IMR-90 (cell line): ENCODE results near the gene MYORG. TPM values are rescaled to one million over a fixed set of nuclear protein-coding genes. Genes with fewer than 3 reads are reported as not detected.

ENCODE experiments used
- ATAC-seq: fragments of 200-7000 bp; cut with Tn5 transposase; 2 replicates; pipeline ENCODE4 v1.9.1; 2020; ENCODE audit warnings: low read depth, mild to moderate bottlenecking, moderate library complexity
- BruUV-seq: library from RNA; stranded (reverse); fragments of 400-500 nt; replicated peaks from 2 replicates; lab custom pipeline; 2021; lab: Mats Ljungman, UMichigan
- CTCF ChIA-PET: fragments of 300-600 bp; formaldehyde crosslinking; extraction: SDS; loops from one replicate; lab custom pipeline; 2021; ENCODE audit warnings: antibody characterized with exemption; lab: Yijun Ruan, JAX
- POLR2A ChIA-PET: fragments of 300-600 bp; sonication (Branson Sonifier 250); formaldehyde crosslinking; loops from one replicate; lab custom pipeline; 2022; ENCODE audit warnings: antibody characterized with exemption; ENCODE audit not compliant: unreplicated experiment; lab: Charles Lee
- DNase-seq: peaks from one replicate; pipeline ENCODE4 v3.0.0; 2013
- H2AFZ ChIP-seq: replicated peaks from 2 replicates; pipeline ENCODE3; 2013; ENCODE audit warnings: low read length, mild to moderate bottlenecking; ENCODE audit not compliant: poor library complexity
- H2AK5ac ChIP-seq: 2 replicates; pipeline ENCODE4 v1.6.1; 2013; ENCODE audit warnings: low read depth, low read length, inconsistent platforms
- H2AK9ac ChIP-seq: replicated peaks from 2 replicates; pipeline ENCODE3; 2013; ENCODE audit warnings: mild to moderate bottlenecking, low read depth, low read length, moderate library complexity; ENCODE audit not compliant: poor library complexity
- H2BK120ac ChIP-seq: 2 replicates; pipeline ENCODE4 v1.6.1; 2013; ENCODE audit warnings: low read depth, low read length, inconsistent platforms
- H2BK15ac ChIP-seq: 3 replicates; pipeline ENCODE4 v1.6.1; 2013; ENCODE audit warnings: low read depth, low read length, inconsistent platforms
- H2BK20ac ChIP-seq: 2 replicates; pipeline ENCODE4 v1.6.1; 2013; ENCODE audit warnings: low read depth, mild to moderate bottlenecking, inconsistent platforms, low read length, moderate library complexity
- H2BK5ac ChIP-seq: 2 replicates; pipeline ENCODE4 v1.6.1; 2013; ENCODE audit warnings: mild to moderate bottlenecking, low read depth, low read length, inconsistent platforms; ENCODE audit not compliant: poor library complexity, severe bottlenecking
- H3K14ac ChIP-seq: replicated peaks from 2 replicates; pipeline ENCODE4 v1.6.1; 2013; ENCODE audit warnings: low read depth, low read length, inconsistent platforms
- H3K18ac ChIP-seq: 2 replicates; pipeline ENCODE4 v1.6.1; 2013; ENCODE audit warnings: low read depth, low read length, control low read depth
- H3K23ac ChIP-seq: 2 replicates; pipeline ENCODE4 v1.6.1; 2013; ENCODE audit warnings: low read depth, low read length, inconsistent platforms
- H3K27ac ChIP-seq: 2 replicates; pipeline ENCODE4 v1.5.1; 2013; ENCODE audit warnings: mild to moderate bottlenecking, control low read depth, low read length; ENCODE audit not compliant: insufficient read depth
- H3K27me3 ChIP-seq: 2 replicates; pipeline ENCODE4 v1.6.1; 2013; ENCODE audit warnings: low read length; ENCODE audit not compliant: control insufficient read depth, insufficient read depth
- H3K36me3 ChIP-seq: 2 replicates; pipeline ENCODE4 v1.6.1; 2013; ENCODE audit warnings: low read length, mixed read lengths; ENCODE audit not compliant: control insufficient read depth, insufficient read depth
- H3K4ac ChIP-seq: 2 replicates; pipeline ENCODE4 v1.6.1; 2013; ENCODE audit warnings: low read depth, low read length, inconsistent platforms
- H3K4me1 ChIP-seq: 2 replicates; pipeline ENCODE4 v1.6.1; 2013; ENCODE audit warnings: low read length, mixed read lengths; ENCODE audit not compliant: control insufficient read depth, insufficient read depth
- H3K4me2 ChIP-seq: 2 replicates; pipeline ENCODE4 v1.6.1; 2013; ENCODE audit warnings: low read depth, mild to moderate bottlenecking, control low read depth, low read length, moderate library complexity
- H3K4me3 ChIP-seq: 2 replicates; pipeline ENCODE4 v1.5.1; 2013; ENCODE audit warnings: low read depth, mild to moderate bottlenecking, control low read depth, low read length, moderate library complexity; ENCODE audit not compliant: insufficient read depth
- H3K56ac ChIP-seq: 2 replicates; pipeline ENCODE4 v1.6.1; 2013; ENCODE audit warnings: low read length, inconsistent platforms; ENCODE audit not compliant: insufficient read depth; ENCODE audit errors: extremely low read depth
- H3K79me1 ChIP-seq, 2 experiments: 2 replicates each; pipeline ENCODE4 v1.6.1; 2013; ENCODE audit warnings: low read length in 2 of 2, inconsistent platforms in 1 of 2, low read depth in 1 of 2
- H3K9ac ChIP-seq: 2 replicates; pipeline ENCODE4 v1.6.1; 2013; ENCODE audit warnings: low read depth, low read length, control low read depth
- H3K9me1 ChIP-seq: 2 replicates; pipeline ENCODE4 v1.6.1; 2013; ENCODE audit warnings: low read length, inconsistent platforms; ENCODE audit not compliant: insufficient read depth
- H3K9me3 ChIP-seq: 2 replicates; pipeline ENCODE4 v1.6.1; 2013; ENCODE audit warnings: low read length; ENCODE audit not compliant: control insufficient read depth, insufficient read depth
- H4K20me1 ChIP-seq: 2 replicates; pipeline ENCODE4 v1.6.1; 2013; ENCODE audit warnings: low read length, inconsistent platforms; ENCODE audit not compliant: insufficient read depth
- H4K5ac ChIP-seq: 2 replicates; pipeline ENCODE4 v1.6.1; 2013; ENCODE audit warnings: mild to moderate bottlenecking, low read depth, low read length, control low read depth
- H4K8ac ChIP-seq, 2 experiments: 2 replicates each; pipeline ENCODE4 v1.6.1; 2013; ENCODE audit warnings: low read depth in 2 of 2, low read length in 2 of 2, control low read depth in 1 of 2, inconsistent platforms in 1 of 2
- H4K91ac ChIP-seq: 2 replicates; pipeline ENCODE4 v1.6.1; 2013; ENCODE audit warnings: low read depth, low read length, inconsistent platforms; ENCODE audit not compliant: insufficient read depth
- BHLHE40 ChIP-seq: fragments of 150-350 bp; IDR thresholded peaks from 2 replicates; pipeline ENCODE4 v1.6.1; 2016; ENCODE audit warnings: mild to moderate bottlenecking, low read depth, low read length
- CEBPB ChIP-seq: IDR thresholded peaks from 2 replicates; pipeline ENCODE4 v1.6.1; 2012; ENCODE audit warnings: low read depth, low read length, improper control_type of control experiment
- CHD1 ChIP-seq: IDR thresholded peaks from 2 replicates; pipeline ENCODE4 v1.6.1; 2012; ENCODE audit warnings: low read depth, low read length, improper control_type of control experiment
- FOS ChIP-seq: fragments of 150-350 bp; IDR thresholded peaks from 2 replicates; pipeline ENCODE4 v1.6.1; 2016; ENCODE audit warnings: low read depth, low read length
- MAFK ChIP-seq: IDR thresholded peaks from 2 replicates; pipeline ENCODE4 v1.6.1; 2012; ENCODE audit warnings: low read depth, low read length, improper control_type of control experiment
- MAZ ChIP-seq: IDR thresholded peaks from 2 replicates; pipeline ENCODE4 v1.6.1; 2012; ENCODE audit warnings: low read depth, mild to moderate bottlenecking, low read length, improper control_type of control experiment, moderate library complexity, borderline replicate concordance
- MXI1 ChIP-seq: IDR thresholded peaks from 2 replicates; pipeline ENCODE4 v1.6.1; 2012; ENCODE audit warnings: low read depth, mild to moderate bottlenecking, low read length, moderate library complexity, borderline replicate concordance
- POLR2A ChIP-seq: IDR thresholded peaks from 2 replicates; pipeline ENCODE4 v1.6.1; 2012; ENCODE audit warnings: mild to moderate bottlenecking, low read depth, low read length
- RAD21 ChIP-seq: IDR thresholded peaks from 2 replicates; pipeline ENCODE4 v1.6.1; 2012; ENCODE audit warnings: low read length, improper control_type of control experiment
- RCOR1 ChIP-seq: IDR thresholded peaks from 2 replicates; pipeline ENCODE4 v1.6.1; 2012; ENCODE audit warnings: mild to moderate bottlenecking, low read length, improper control_type of control experiment; ENCODE audit not compliant: insufficient replicate concordance
- RFX5 ChIP-seq: IDR thresholded peaks from 2 replicates; pipeline ENCODE4 v1.8.0; 2012; ENCODE audit warnings: low read depth, mild to moderate bottlenecking, low read length, moderate library complexity
- SMC3 ChIP-seq: fragments of 150-350 bp; IDR thresholded peaks from 2 replicates; pipeline ENCODE4 v1.6.1; 2016; ENCODE audit warnings: low read depth, mild to moderate bottlenecking, antibody characterized with exemption, low read length, moderate library complexity
- WGBS, 2 experiments: methylation state at CpG; one replicate each; pipeline versions ENCODE4 v1.1.5 to v1.1.7; 2013; ENCODE audit warnings: missing lambda C conversion rate in 2 of 2; ENCODE audit not compliant: insufficient read length in 1 of 2; ENCODE audit errors: extremely low coverage in 2 of 2; 5-methylcytosine and 5-hydroxymethylcytosine counted together
- dilution Hi-C: fragments of 300-500 bp; cut with HindIII; formaldehyde crosslinking; loops from one replicate; pipeline ENCODE4 v1.14.3; 2018; ENCODE audit warnings: low sequenced_read_pairs; ENCODE audit not compliant: unreplicated experiment
- in situ Hi-C: fragments of 300-500 bp; cut with MboI; formaldehyde crosslinking; loops from 3 replicates; pipeline ENCODE4 v1.14.3; 2019; ENCODE audit warnings: low sequenced_read_pairs, inconsistent platforms, mixed read lengths
- intact Hi-C: fragments of 100-400 bp; cut with micrococcal nuclease; formaldehyde crosslinking; loops from 2 replicates; pipeline ENCODE4 v1.10.0; 2022
- polyA plus RNA-seq, 3 experiments: library from polyadenylated mRNA; depleted of rRNA; stranded (reverse); fragments of >200 nt; gene quantifications; 2 replicates each; pipeline ENCODE4 v1.2.3, GENCODE V29; 2012; ENCODE audit warnings: low replicate concordance in 1 of 3
- total RNA-seq: library from RNA; depleted of rRNA; stranded (reverse); fragments of >200 nt; gene quantifications from 2 replicates; pipeline ENCODE4 v1.2.3, GENCODE V29; 2012
- TF ChIP-seq, protein P1 (sequence below): fragments of 150-350 bp; IDR thresholded peaks from 2 replicates; pipeline ENCODE4 v1.6.1; 2017; ENCODE audit warnings: mild to moderate bottlenecking, antibody characterized with exemption, low read length, low read depth
- TF ChIP-seq, protein P2 (sequence below): conservative IDR thresholded peaks from 2 replicates; pipeline ENCODE4 v1.5.1; 2012; ENCODE audit warnings: mild to moderate bottlenecking, low read depth, low read length, improper control_type of control experiment
- TF ChIP-seq, protein P3 (sequence below): fragments of 150-350 bp; IDR thresholded peaks from 2 replicates; pipeline ENCODE4 v1.6.1; 2016; ENCODE audit warnings: low read depth, mild to moderate bottlenecking, low read length, moderate library complexity, borderline replicate concordance

Gene MYORG
- total and polyA plus RNA-seq, 2 of the 4 experiments (the other 2 are of a cell fraction): 0.36 to 0.60 TPM

DNA sequence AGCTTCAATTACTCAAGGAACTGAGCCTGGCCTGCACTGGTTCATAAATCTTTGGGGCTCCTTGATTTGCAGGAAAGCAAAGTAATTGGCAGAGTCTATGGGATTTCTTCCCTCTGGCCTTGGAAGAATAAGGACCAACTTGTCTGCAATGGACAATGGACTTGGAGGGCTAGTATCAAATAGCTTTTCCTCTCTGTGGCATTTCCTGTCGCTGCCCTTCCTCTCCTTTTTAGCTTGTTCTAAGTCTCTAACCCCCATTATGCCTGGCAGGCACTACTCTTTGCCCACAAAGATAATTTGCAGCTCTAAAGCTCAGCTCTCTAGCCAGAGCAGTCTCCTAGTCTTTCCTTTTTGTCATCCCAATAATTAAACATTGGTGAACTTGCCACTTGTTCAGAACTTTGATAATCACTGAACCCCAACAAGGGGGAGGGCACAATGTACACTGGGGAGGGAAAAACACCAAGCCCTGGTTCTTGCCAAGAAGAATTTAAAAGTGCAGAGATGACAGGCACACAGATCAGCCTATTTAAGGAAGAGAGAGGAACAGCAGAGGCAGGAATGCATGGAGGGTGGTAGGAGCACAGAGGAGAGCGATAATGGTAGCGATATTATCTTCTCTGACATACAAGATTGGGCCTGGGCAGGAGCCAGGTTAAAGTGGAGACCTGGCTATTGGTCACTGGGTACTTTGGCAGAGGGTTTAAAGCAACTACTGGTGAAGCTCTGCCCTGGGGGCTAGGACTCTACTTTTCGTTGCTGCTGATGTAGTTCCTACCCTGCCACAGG lies 43.2 kb upstream of the MYORG start:
- Histone ChIP-seq H3K4me1 (no peaks in the 10 kb centered on the region), H3K4ac (no peak overlapping the region), H3K9me3 (no peaks in the 10 kb centered on the region), H2BK5ac (no peak overlapping the region), H3K18ac (no peak overlapping the region), H3K14ac (no peak overlapping the region), H2BK120ac (no peak overlapping the region), H2AK5ac (no peak overlapping the region), H4K5ac (no peak overlapping the region), H4K20me1 (peaks cover 12% of the 10 kb centered on the region), H2AFZ (no peak overlapping the region), H3K56ac (no peak overlapping the region), H3K79me1 (peaks cover 15 to 29% of the 10 kb centered on the region in 2 experiments; a peak in 3 of 4 replicates), H3K4me2 (no peak overlapping the region), H3K4me3 (no peak overlapping the region), H4K91ac (no peak overlapping the region), H2AK9ac (no peak overlapping the region), H3K27ac (no peak overlapping the region), H2BK20ac (no peak overlapping the region), H3K23ac (no peak overlapping the region), H3K36me3 (no peaks in the 10 kb centered on the region; the same call in 1 of the 2 replicates), H2BK15ac (no peak overlapping the region), H3K27me3 (no peaks in the 10 kb centered on the region), H3K9me1 (peaks cover 9% of the 10 kb centered on the region), H3K9ac (no peak overlapping the region), H4K8ac (no peak overlapping the region)
- no peak for ATAC-seq
- in situ Hi-C loops (no loop called here), intact Hi-C loops (no loop called here), dilution Hi-C loops (no loop called here)
- ChIA-PET POLR2A (no interaction called here), CTCF (no interaction called here)
- BruUV-seq: no TSS peak
- 63% methylated on average over 2 of the region's 4 CpGs; no CpG with 5 or more reads in 1 of the 2 experiments for WGBS, 2 experiments
- DNase-seq: no peak
- no peak for TF ChIP-seq RFX5
- TF ChIP-seq, protein P1, sequence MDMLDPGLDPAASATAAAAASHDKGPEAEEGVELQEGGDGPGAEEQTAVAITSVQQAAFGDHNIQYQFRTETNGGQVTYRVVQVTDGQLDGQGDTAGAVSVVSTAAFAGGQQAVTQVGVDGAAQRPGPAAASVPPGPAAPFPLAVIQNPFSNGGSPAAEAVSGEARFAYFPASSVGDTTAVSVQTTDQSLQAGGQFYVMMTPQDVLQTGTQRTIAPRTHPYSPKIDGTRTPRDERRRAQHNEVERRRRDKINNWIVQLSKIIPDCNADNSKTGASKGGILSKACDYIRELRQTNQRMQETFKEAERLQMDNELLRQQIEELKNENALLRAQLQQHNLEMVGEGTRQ: no peak
- no peak for TF ChIP-seq RCOR1
- TF ChIP-seq POLR2A: no peak
- no peak for TF ChIP-seq BHLHE40
- TF ChIP-seq, protein P2, sequence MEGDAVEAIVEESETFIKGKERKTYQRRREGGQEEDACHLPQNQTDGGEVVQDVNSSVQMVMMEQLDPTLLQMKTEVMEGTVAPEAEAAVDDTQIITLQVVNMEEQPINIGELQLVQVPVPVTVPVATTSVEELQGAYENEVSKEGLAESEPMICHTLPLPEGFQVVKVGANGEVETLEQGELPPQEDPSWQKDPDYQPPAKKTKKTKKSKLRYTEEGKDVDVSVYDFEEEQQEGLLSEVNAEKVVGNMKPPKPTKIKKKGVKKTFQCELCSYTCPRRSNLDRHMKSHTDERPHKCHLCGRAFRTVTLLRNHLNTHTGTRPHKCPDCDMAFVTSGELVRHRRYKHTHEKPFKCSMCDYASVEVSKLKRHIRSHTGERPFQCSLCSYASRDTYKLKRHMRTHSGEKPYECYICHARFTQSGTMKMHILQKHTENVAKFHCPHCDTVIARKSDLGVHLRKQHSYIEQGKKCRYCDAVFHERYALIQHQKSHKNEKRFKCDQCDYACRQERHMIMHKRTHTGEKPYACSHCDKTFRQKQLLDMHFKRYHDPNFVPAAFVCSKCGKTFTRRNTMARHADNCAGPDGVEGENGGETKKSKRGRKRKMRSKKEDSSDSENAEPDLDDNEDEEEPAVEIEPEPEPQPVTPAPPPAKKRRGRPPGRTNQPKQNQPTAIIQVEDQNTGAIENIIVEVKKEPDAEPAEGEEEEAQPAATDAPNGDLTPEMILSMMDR: no peak
- TF ChIP-seq MAFK: no peak
- TF ChIP-seq SMC3: no peak
- no peak for TF ChIP-seq CHD1
- TF ChIP-seq FOS: no peak
- TF ChIP-seq, protein P3, sequence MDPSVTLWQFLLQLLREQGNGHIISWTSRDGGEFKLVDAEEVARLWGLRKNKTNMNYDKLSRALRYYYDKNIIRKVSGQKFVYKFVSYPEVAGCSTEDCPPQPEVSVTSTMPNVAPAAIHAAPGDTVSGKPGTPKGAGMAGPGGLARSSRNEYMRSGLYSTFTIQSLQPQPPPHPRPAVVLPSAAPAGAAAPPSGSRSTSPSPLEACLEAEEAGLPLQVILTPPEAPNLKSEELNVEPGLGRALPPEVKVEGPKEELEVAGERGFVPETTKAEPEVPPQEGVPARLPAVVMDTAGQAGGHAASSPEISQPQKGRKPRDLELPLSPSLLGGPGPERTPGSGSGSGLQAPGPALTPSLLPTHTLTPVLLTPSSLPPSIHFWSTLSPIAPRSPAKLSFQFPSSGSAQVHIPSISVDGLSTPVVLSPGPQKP: no peak
- no peak for TF ChIP-seq RAD21
- TF ChIP-seq CEBPB: no peak
- TF ChIP-seq MAZ: no peak
- TF ChIP-seq MXI1: no peak
